K562 (cell line): ENCODE measurements around the gene HSD17B1. TPM values are rescaled to one million over a fixed set of nuclear protein-coding genes. Genes with fewer than 3 reads are reported as not detected.

Experiments
- ARID3B ChIP-seq: fragments of 250-450 bp; sonication (Bioruptor Pico); IDR thresholded peaks from 2 replicates; pipeline ENCODE4 v1.4.0; 2020; ENCODE audit warnings: borderline replicate concordance
- C11orf30 ChIP-seq: fragments of 450-650 bp; IDR thresholded peaks from 2 replicates; pipeline ENCODE4 v1.6.1; 2016; ENCODE audit warnings: low read depth, mild to moderate bottlenecking
- CCNT2 ChIP-seq: IDR thresholded peaks from 2 replicates; pipeline ENCODE4 v1.6.1; 2011; ENCODE audit warnings: borderline replicate concordance, low read depth, mild to moderate bottlenecking, moderate library complexity, mixed read lengths, low read length; ENCODE audit not compliant: insufficient read length; ENCODE audit errors: extremely low read depth
- E4F1 ChIP-seq: fragments of 250-450 bp; sonication (Bioruptor Pico); IDR thresholded peaks from 2 replicates; pipeline ENCODE4 v1.5.0; 2021; ENCODE audit warnings: mild to moderate bottlenecking, borderline replicate concordance
- EP400 ChIP-seq: fragments of 450-650 bp; IDR thresholded peaks from 2 replicates; pipeline ENCODE4 v1.6.1; 2017; ENCODE audit warnings: antibody characterized with exemption, mild to moderate bottlenecking, moderate library complexity
- EWSR1 ChIP-seq: fragments of 450-650 bp; IDR thresholded peaks from 2 replicates; pipeline ENCODE4 v1.6.1; 2018; ENCODE audit warnings: borderline replicate concordance, mild to moderate bottlenecking, low read depth, moderate library complexity; ENCODE audit not compliant: partially characterized antibody
- FOS ChIP-seq: IDR thresholded peaks from 3 replicates; pipeline ENCODE4 v1.6.1; 2011; ENCODE audit not compliant: insufficient read length; ENCODE audit errors: extremely low read depth
- FOSL1 ChIP-seq: fragments of 200-800 bp; sonication (Bioruptor generic); conservative IDR thresholded peaks from 2 replicates; pipeline ENCODE4 v1.6.1; 2016; ENCODE audit warnings: missing genetic modification characterization, missing compliant biosample characterization
- HNRNPUL1 ChIP-seq: fragments of 200-400 bp; formaldehyde crosslinking; IDR thresholded peaks from 2 replicates; pipeline ENCODE4 v1.6.1; 2017; ENCODE audit warnings: low read length
- JUN ChIP-seq, 2 experiments: sonication (generic) in 1 of 2; formaldehyde crosslinking in 1 of 2; IDR thresholded peaks; 2 replicates each; pipeline versions ENCODE4 v1.6.1 to v1.8.0; 2012 to 2022; ENCODE audit warnings: borderline replicate concordance in 2 of 2, mild to moderate bottlenecking in 2 of 2, improper control_type of control experiment in 1 of 2, low read depth in 1 of 2, low read length in 1 of 2, missing genetic modification reagents in 1 of 2
- MBD1 ChIP-seq: fragments of 250-450 bp; sonication (Bioruptor Pico); IDR thresholded peaks from 2 replicates; pipeline ENCODE4 v1.8.0; 2022; ENCODE audit warnings: inconsistent platforms
- PHF20 ChIP-seq: fragments of 450-650 bp; IDR thresholded peaks from 2 replicates; pipeline ENCODE4 v1.6.1; 2018; ENCODE audit not compliant: partially characterized antibody
- SETDB1 ChIP-seq: IDR thresholded peaks from one replicate; pipeline ENCODE4 v1.6.1; 2012; ENCODE audit warnings: low read length, control low read depth, inconsistent platforms
- SMAD4 ChIP-seq: fragments of 250-450 bp; sonication (Bioruptor Pico); conservative IDR thresholded peaks from 2 replicates; pipeline ENCODE4 v1.8.0; 2021; ENCODE audit warnings: inconsistent platforms, mild to moderate bottlenecking, moderate library complexity
- SRSF7 ChIP-seq: fragments of 200-400 bp; formaldehyde crosslinking; optimal IDR thresholded peaks from 2 replicates; pipeline ENCODE3; 2017; ENCODE audit warnings: mild to moderate bottlenecking, low read depth, low read length
- TARDBP ChIP-seq: fragments of 450-650 bp; IDR thresholded peaks from 2 replicates; pipeline ENCODE4 v1.6.1; 2016
- ZBTB1 ChIP-seq: sonication (generic); formaldehyde crosslinking; IDR thresholded peaks from 2 replicates; pipeline ENCODE4 v1.8.1; 2023; ENCODE audit warnings: missing genetic modification reagents, low read depth, mild to moderate bottlenecking, borderline replicate concordance
- ZNF133 ChIP-seq: fragments of 250-450 bp; sonication (Bioruptor Pico); IDR thresholded peaks from 2 replicates; pipeline ENCODE4 v1.4.0; 2020; ENCODE audit warnings: mild to moderate bottlenecking
- ZNF431 ChIP-seq: sonication (generic); formaldehyde crosslinking; IDR thresholded peaks from 2 replicates; pipeline ENCODE4 v1.8.0; 2022; ENCODE audit warnings: mild to moderate bottlenecking, missing genetic modification reagents
- polyA plus RNA-seq, 8 experiments: library from polyadenylated mRNA; depleted of rRNA in 4 of 8; stranded (reverse) in 5 of 8; unstranded in 3 of 8; fragments of >200 nt; fragmentation: Nextera tagmentation in 2 of 8; fragmentation: Illumina TruSeq in 1 of 8; extraction: Ambion mirVana in 2 of 8; extraction: Trizol in 1 of 8; gene quantifications; 2 replicates each; pipeline versions ENCODE4 v1.2.1 to v1.2.3, GENCODE V29; 2011 to 2014; ENCODE audit warnings: inconsistent platforms in 1 of 8, missing spikeins in 1 of 8
- total RNA-seq, 7 experiments: library from RNA; depleted of rRNA in 6 of 7; stranded (reverse); fragments of >200 nt in 6 of 7; fragmentation: Illumina TruSeq in 2 of 7; extraction: Trizol in 2 of 7; gene quantifications; 2 replicates each; pipeline versions ENCODE4 v1.2.1 to v1.2.3, GENCODE V29; 2011 to 2021; ENCODE audit warnings: low replicate concordance in 1 of 7
- TF ChIP-seq, protein P1 (sequence below): fragments of 250-450 bp; sonication (Bioruptor Pico); IDR thresholded peaks from 2 replicates; pipeline ENCODE4 v1.9.0; 2021; ENCODE audit warnings: mild to moderate bottlenecking, inconsistent platforms
- TF ChIP-seq, protein P2 (sequence below): fragments of 250-450 bp; sonication (Bioruptor Pico); IDR thresholded peaks from 2 replicates; pipeline ENCODE4 v1.8.0; 2021; ENCODE audit warnings: moderate library complexity, mild to moderate bottlenecking, inconsistent platforms

HSD17B1 gene
- total and polyA plus RNA-seq, 9 of the 15 experiments (the other 6 are each of a cell fraction or from before 2014, with no cell fraction given) = 0.55 to 21.1 (median 3.6) TPM

DNA sequence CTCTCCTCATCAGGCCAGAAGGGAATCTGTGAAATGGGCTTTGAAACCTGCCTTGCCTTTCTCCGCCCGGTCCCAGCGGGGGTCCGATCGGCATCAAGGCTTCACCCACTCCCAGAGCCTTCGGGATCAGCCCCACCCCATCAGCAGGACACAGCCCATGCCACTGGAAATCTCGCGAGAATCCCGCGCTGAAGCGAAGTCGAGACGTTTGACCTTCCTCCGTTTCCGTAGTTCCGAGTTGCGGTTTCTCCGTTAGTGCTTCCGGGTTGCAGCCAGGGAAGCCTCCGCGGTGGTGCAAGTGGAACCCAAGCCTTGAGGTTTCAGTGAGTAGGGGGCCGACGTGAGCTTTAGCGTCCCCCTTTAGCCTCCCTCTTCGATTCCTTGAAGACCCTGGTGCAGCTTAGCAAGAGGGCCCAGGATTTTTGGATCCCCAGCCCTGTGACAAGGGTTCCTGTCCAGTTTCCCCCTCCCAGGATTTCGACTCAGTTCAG is 9.2 kb downstream of the HSD17B1 start, which contains the start of gene COASY (continued):
- TF ChIP-seq FOSL1 (tag) (no peak), EP400 (peak; percentile 81), SETDB1 (no peak), JUN (IDR thresholded peaks at IDR 0.05; ENCODE audit: borderline replicate concordance, low read depth, low read length) (peak; percentile 38; the same call in 1 of the 2 replicates), JUN (CRISPR knock-in tag; IDR thresholded peaks at IDR 0.05; ENCODE audit: borderline replicate concordance) (no peak), E4F1 (CRISPR knock-in tag) (no peak), ARID3B (CRISPR knock-in tag) (no peak), TARDBP (no peak), HNRNPUL1 (no peak), ZNF133 (CRISPR knock-in tag) (no peak), CCNT2 (no peak), ZNF431 (CRISPR knock-in tag) (no peak), SMAD4 (no peak), ZBTB1 (CRISPR knock-in tag) (no peak), EWSR1 (no peak), PHF20 (peak; percentile 36), FOS (no peak), C11orf30 (peak; percentile 94), MBD1 (CRISPR knock-in tag) (no peak), SRSF7 (no peak)
- TF ChIP-seq, protein P1, sequence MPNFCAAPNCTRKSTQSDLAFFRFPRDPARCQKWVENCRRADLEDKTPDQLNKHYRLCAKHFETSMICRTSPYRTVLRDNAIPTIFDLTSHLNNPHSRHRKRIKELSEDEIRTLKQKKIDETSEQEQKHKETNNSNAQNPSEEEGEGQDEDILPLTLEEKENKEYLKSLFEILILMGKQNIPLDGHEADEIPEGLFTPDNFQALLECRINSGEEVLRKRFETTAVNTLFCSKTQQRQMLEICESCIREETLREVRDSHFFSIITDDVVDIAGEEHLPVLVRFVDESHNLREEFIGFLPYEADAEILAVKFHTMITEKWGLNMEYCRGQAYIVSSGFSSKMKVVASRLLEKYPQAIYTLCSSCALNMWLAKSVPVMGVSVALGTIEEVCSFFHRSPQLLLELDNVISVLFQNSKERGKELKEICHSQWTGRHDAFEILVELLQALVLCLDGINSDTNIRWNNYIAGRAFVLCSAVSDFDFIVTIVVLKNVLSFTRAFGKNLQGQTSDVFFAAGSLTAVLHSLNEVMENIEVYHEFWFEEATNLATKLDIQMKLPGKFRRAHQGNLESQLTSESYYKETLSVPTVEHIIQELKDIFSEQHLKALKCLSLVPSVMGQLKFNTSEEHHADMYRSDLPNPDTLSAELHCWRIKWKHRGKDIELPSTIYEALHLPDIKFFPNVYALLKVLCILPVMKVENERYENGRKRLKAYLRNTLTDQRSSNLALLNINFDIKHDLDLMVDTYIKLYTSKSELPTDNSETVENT = no peak
- TF ChIP-seq, protein P2, sequence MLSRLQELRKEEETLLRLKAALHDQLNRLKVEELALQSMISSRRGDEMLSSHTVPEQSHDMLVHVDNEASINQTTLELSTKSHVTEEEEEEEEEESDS (CRISPR knock-in tag) = no peak
